ENCODE data around the gene KLK11.

KLK11 gene

GRCh38 chr19:50972795-50973376 is 53.5 kb downstream of the KLK11 start:
- no peak for DNase-seq

All from anterior cingulate cortex (tissue), 58 donors.